ENCODE data around the gene RTN4RL1.

DNA sequence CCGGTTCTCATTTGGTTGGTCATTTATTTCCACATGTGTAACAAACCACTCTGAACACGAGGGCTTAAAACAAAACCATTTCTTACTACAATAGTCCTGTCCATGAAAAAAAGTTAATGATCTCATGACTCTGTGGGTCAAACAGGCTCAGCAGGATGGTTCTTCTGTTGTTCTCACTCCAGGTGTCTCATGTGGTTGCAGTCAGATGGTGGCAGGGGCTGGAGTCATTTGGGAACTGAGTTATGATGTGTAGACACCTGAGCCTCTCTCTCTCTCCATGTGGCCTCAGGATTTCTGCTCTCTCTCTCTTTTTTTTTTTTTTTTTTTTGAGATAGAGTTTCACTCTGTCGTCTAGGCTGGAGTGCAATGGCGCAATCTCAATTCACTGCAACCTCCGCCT is 55.4 kb downstream of the RTN4RL1 start:
- TF ChIP-seq, protein P1, sequence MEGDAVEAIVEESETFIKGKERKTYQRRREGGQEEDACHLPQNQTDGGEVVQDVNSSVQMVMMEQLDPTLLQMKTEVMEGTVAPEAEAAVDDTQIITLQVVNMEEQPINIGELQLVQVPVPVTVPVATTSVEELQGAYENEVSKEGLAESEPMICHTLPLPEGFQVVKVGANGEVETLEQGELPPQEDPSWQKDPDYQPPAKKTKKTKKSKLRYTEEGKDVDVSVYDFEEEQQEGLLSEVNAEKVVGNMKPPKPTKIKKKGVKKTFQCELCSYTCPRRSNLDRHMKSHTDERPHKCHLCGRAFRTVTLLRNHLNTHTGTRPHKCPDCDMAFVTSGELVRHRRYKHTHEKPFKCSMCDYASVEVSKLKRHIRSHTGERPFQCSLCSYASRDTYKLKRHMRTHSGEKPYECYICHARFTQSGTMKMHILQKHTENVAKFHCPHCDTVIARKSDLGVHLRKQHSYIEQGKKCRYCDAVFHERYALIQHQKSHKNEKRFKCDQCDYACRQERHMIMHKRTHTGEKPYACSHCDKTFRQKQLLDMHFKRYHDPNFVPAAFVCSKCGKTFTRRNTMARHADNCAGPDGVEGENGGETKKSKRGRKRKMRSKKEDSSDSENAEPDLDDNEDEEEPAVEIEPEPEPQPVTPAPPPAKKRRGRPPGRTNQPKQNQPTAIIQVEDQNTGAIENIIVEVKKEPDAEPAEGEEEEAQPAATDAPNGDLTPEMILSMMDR (IDR thresholded peaks at IDR 0.05) = no peak
- TF ChIP-seq POLR2A (IDR thresholded peaks at IDR 0.05) = no peak
